Measurements from ENCODE around the gene ERCC6L2.

- TF ChIP-seq ELK1 (IDR thresholded peaks at IDR 0.05; ENCODE audit: borderline replicate concordance, low read depth, low read length) (no peak), CTCF (conservative IDR thresholded peaks at IDR 0.05; ENCODE audit: low read depth, low read length) (no peak), POLR2A (IDR thresholded peaks at IDR 0.05; ENCODE audit: low read depth, low read length) (no peak), MXI1 (IDR thresholded peaks at IDR 0.05; ENCODE audit: borderline replicate concordance, low read depth, low read length) (no peak), CHD1 (IDR thresholded peaks at IDR 0.05; ENCODE audit: low read depth, low read length) (no peak), RFX5 (IDR thresholded peaks at IDR 0.05; ENCODE audit: low read depth, low read length) (no peak), CEBPB (IDR thresholded peaks at IDR 0.05; ENCODE audit: low read depth, low read length) (no peak), RAD21 (IDR thresholded peaks at IDR 0.05; ENCODE audit: low read length) (no peak), FOS (IDR thresholded peaks at IDR 0.05; ENCODE audit: low read depth, low read length) (no peak), MAZ (IDR thresholded peaks at IDR 0.05; ENCODE audit: borderline replicate concordance, low read depth, low read length) (no peak), USF2 (IDR thresholded peaks at IDR 0.05; ENCODE audit: low read depth, low read length) (no peak), SMC3 (IDR thresholded peaks at IDR 0.05; ENCODE audit: low read depth, low read length) (no peak), MAFK (IDR thresholded peaks at IDR 0.05; ENCODE audit: low read depth, low read length) (no peak), BHLHE40 (IDR thresholded peaks at IDR 0.05; ENCODE audit: low read depth, low read length) (no peak)
These were observed 64.0 kb downstream of the ERCC6L2 start for GRCh38 chr9:95939472-95939871.
